IMR-90 (cell line): ENCODE results near the gene CYGB.

Source experiments
- BHLHE40 ChIP-seq: fragments of 150-350 bp; IDR thresholded peaks from 2 replicates; pipeline ENCODE4 v1.6.1; 2016; ENCODE audit warnings: mild to moderate bottlenecking, low read depth, low read length
- CTCF ChIP-seq: conservative IDR thresholded peaks from 2 replicates; pipeline ENCODE4 v1.5.1; 2012; ENCODE audit warnings: mild to moderate bottlenecking, low read depth, low read length, improper control_type of control experiment
- ELK1 ChIP-seq: fragments of 150-350 bp; IDR thresholded peaks from 2 replicates; pipeline ENCODE4 v1.6.1; 2016; ENCODE audit warnings: low read depth, mild to moderate bottlenecking, low read length, moderate library complexity, borderline replicate concordance
- FOS ChIP-seq: fragments of 150-350 bp; IDR thresholded peaks from 2 replicates; pipeline ENCODE4 v1.6.1; 2016; ENCODE audit warnings: low read depth, low read length
- MAZ ChIP-seq: IDR thresholded peaks from 2 replicates; pipeline ENCODE4 v1.6.1; 2012; ENCODE audit warnings: low read depth, mild to moderate bottlenecking, low read length, improper control_type of control experiment, moderate library complexity, borderline replicate concordance
- POLR2A ChIP-seq: IDR thresholded peaks from 2 replicates; pipeline ENCODE4 v1.6.1; 2012; ENCODE audit warnings: mild to moderate bottlenecking, low read depth, low read length
- RFX5 ChIP-seq: IDR thresholded peaks from 2 replicates; pipeline ENCODE4 v1.8.0; 2012; ENCODE audit warnings: low read depth, mild to moderate bottlenecking, low read length, moderate library complexity

- peak; percentile 88 for TF ChIP-seq CTCF
- no peak for TF ChIP-seq BHLHE40
- TF ChIP-seq POLR2A = no peak
- no peak for TF ChIP-seq ELK1
- TF ChIP-seq FOS = no peak
- TF ChIP-seq RFX5 = no peak
- TF ChIP-seq MAZ = no peak
These were observed 9.7 kb upstream of the CYGB start for GRCh38 chr17:76547183-76547641.
